ENCODE results near the gene ARAP1.

Gene ARAP1

DNA sequence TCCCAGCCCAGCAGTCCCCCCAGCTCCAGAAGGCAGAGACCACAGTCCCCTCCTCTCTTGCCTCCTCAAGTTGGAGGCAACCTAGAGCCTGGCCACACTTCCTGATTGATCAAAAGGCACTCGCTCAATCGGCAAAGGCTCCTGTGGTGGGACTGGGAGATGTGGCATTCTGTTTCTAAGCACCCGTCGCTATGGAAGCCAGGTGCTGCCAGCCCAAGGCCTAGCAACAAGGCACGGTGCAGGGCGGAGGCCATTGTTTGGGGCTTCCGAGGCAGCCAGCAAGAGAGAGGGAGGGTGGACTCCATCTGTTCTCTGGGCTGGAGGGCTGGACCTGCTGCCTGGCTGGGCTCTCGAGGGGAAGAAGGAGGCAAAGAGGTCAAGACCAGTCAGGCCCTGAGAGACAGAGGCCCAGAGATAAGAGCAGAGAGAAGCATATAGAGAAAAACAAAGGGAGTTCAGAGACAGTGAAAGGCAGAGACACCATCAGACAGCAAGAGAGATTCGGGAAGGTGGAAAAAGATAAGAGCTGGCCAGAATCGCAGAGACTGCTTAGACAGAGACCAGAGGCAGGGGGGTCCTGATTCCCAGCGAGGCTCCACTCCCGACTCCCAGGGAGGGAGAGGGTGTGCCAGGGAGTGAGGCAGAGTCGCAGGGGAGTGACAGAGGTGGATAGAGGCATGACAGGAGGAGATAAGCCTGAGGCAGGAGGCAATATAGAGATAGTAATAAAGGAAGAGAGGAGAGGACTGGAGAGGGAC, 99.2 kb downstream of the ARAP1 start:
- DNase-seq, result no peak

DNA sequence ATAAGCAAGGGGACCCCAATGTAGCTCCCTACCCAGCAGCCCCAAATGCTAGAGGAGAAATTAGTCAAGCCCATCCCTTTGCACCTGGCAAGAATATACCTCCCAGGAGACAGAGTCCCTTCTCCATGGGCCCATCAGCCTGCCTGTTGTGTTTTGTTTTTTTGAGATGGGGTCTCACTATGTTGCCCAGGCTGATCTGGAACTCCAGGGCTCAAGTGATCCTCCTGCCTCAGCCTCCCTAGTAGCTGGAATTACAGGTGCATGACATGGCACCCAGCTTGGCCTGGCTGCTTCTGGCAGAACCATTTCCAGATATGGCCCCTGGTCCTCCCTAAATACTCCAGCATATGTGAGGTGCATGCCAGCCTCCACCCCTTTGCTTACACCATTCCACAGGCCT, 100.1 kb downstream of the ARAP1 start:
- no peak for DNase-seq

DNA sequence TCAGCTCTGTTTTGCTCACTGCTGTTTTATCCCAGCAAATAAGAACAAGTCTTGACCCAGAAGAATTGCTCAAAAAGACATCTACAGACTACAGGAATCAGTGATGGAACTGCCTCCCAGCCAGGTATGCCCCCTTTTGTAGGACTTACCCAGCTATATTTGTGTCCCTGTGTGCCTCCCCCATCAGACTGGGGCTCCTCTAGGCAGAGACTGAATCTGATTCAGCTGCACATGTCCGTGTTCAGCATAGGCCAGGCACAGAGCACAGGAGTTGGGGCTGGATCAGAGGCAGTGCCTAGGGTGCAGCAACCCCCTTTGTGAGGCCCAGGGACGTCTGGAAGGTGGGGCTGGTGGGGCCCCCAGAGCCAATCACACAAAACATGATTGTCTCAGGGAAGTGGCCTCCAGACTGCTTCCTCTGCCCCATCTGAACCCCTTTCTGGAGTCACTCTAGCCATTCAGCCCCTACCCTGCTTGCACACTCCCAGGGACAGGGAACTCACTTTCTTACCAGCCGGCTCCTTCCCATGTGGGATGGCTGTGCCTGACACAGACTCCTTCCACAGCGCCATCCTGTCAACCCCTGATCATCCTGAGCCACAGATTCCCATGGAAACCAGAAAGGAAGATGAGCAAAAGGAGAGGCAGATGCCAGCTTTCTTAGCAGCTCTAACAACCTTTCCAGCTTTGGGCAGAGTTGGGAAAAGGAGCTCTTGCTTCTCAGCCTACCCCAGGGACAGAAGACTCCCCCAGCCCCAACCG, 102.8 kb downstream of the ARAP1 start:
- no peak for DNase-seq

DNA sequence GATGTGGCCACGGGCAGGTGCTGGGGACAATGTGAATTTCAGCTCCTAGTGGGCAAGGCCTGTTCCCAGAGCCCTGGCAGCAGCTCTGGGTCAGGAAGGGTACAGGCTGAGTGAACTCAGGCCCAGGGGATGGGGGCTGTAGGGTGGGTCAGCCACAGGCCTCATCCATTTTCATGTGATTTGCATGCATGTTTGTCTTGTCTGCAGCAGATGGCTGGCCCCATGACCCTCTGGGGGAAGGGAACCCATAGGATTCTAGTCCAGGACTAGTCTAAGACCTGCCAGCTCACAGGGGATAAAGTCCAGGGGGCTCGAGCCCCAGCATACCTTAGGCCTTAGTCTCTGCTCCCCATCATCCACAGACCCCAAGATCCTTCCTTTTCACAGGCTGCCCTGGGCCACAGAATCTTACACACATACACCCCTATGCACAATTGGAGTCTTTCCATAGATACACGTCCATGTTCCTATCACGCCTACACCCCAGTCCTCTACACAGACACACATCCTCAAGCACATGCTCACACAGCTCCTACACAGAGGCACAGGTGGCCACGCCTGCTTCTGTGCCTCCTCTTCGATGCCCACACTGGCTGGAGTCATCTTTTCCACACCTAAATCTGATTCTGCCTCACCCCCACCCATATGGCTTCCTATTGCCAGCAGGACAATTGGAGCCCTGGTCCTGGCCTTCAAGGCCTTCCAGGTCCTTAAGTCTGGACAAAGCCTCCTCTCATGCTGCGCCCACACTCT, 103.6 kb downstream of the ARAP1 start:
- DNase-seq, result no peak

DNA sequence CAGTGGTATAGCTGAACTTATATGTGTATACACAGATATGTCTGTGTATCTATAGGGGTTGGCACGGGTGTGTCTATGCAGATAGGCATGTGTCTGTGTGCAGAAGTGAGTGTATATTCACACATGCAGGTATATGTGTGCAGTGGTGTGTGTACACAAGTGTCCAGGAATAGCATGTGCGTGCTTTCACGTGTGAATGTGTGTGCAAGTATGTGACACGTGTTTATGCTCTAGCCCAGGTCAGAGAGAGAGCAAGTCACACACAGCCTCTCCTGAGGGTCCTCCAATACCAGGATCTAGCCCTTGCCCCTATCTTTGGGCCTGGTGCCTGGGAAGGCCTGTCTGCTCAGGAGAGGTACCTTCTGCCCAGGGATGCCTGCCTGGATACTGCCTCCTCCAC, 104.3 kb downstream of the ARAP1 start:
- DNase-seq, result no peak

DNA sequence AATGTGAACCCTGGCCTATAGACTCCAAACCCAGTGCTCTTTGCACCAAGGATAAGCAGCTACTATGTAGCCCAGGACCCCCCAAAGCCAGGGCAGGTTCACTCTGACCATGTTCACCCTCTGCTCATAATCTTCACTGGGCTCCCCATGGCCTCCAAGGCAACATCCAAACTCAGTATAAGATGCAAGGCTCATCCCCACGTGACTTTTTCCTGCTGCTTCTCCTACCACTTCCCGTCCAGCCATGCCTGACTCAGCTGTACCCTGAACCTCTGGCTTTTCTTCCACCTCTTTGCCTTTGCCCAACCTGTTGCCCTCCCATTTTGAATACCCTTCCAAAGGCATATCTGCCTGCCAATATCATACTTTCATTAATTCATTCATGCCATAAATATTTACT, 105.7 kb downstream of the ARAP1 start:
- DNase-seq, result no peak

DNA sequence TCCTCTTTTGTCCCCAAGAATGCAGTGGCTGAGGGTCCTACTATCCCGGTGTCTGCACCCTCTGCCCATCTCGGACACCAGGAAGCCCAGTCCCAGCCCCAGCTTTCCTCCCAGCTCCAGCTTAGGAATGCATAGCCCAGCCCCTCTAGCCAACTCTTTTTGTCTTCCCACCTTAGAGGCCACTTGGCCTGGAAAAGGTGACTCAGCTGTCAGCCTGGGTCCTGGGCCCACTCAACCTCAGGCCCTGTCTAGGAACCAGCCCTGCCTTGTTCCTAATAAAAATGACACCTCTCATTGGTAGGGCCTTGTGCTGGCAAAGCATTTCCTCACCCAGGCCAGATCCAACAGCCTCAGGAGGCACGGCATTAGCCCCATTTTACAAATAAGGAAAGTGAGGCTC, 106.2 kb downstream of the ARAP1 start:
- DNase-seq, result no peak

DNA sequence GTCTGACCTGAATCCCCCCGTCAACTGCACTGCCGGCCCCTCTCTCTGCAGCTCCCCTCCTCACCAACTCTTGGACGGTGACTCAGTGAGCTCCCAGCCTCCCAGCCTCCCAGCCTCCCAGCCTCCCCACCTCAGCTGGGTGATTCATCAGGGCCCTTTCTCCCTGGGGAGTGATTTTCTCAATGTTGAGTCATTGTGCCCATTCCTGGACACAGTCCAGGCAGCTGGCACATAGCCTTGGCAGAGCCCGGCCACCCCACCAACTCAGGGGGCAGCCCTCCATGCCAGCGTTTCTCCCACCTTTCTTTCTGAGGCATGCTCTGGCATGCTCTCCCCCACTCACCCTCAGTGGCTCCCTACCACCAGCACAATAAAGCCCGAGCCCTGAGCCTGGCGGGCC, 108.7 kb downstream of the ARAP1 start:
- no peak for DNase-seq

DNA sequence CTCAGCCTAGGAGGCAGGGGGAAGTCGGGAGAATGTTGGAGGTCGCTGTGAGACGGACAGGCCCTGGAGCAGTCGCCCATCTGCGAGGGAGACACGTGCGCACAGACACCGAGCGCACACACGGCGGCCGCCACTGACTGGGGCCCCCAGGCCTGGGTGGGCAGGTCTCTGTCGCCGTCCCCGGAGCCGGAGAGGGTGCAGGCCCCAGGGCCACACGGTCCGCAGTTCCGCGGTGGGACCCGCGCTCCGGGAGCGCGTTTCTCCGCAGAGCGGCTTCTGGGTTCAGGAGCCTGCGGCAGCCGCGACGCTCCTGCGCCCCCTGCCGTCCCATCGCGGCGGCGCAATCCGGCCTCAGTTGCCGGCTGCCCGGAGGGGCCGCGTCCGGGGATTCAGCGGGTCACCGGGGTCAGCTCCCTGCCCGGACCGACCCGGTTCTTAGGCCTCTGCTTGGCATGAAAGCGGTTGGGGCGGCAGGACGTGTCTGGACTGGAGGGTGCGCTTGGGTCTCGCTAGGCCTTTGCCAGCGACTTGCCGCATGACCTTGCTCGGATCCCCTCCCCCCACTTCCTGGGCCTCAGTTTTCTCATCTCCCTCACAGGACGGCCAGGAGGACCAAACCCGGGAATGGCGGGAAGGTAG, 109.2 kb downstream of the ARAP1 start:
- DNase-seq, result peak; percentile 69

DNA sequence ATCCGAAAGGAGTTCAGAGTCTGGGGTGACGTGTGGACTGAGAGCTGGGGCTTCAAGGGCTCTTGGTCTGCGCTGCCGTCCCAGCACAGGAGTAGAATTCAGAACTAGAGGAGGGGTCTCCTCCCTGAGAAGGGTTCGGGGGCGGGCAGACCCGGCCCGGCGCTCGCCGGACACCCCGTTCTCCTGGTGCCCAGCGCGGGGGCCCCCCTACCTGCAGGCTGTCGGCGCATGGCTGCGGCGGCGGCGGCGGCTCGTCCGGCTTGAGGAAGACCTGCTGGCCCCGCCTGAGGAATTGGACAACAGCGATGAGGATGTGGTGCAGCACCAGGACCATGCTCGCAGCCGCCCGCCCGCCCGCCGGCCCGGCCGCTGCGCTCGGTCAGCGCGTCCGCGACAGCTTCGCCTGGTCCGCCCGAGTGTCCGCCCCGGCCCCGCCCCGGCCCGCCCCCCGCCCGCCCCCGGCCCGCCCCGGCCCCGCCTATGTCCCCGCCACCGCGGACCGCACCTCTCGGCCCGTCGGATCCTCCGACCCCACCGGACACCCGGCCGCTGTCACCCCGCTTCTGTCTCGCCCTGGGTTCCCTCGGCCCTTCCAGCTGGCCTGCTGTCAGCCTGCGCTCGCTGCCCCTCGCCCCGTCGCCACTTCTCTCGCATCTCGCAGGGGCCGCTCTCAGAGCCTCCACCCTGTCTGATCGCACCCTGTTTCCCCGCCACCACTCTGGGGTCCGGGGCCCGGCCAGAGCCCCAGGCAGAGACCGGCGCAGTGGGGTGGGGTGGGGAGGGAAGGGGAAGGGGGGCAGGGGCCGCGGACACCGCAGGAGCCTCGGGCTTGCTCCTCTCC, 109.9 kb downstream of the ARAP1 start:
- no peak for DNase-seq

DNA sequence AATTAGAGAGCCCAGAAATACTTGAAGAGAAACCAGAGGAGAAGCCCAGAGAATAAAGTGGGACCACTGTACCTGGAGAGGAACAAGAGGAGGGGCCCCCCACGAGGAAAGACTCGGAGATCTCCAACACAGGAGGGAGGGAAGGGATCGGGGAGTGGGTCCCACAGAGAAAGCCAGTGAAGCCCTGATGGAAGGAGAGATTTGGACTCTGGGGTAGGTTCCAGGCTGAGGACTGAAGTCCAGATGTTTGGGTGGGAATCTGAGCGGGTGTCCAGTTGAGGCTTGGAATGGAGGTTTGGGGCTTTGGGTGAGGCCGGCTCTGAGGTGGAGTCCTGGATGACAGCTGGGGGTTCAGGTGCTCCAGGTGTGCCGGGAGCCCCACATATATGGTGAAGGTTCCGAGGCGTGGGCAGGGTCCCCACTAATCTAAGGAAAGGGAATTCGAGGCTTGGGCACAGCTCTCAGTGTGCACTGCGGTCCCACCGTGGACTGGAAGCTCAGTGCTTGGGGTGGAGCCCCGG, 110.6 kb downstream of the ARAP1 start:
- no peak for DNase-seq

DNA sequence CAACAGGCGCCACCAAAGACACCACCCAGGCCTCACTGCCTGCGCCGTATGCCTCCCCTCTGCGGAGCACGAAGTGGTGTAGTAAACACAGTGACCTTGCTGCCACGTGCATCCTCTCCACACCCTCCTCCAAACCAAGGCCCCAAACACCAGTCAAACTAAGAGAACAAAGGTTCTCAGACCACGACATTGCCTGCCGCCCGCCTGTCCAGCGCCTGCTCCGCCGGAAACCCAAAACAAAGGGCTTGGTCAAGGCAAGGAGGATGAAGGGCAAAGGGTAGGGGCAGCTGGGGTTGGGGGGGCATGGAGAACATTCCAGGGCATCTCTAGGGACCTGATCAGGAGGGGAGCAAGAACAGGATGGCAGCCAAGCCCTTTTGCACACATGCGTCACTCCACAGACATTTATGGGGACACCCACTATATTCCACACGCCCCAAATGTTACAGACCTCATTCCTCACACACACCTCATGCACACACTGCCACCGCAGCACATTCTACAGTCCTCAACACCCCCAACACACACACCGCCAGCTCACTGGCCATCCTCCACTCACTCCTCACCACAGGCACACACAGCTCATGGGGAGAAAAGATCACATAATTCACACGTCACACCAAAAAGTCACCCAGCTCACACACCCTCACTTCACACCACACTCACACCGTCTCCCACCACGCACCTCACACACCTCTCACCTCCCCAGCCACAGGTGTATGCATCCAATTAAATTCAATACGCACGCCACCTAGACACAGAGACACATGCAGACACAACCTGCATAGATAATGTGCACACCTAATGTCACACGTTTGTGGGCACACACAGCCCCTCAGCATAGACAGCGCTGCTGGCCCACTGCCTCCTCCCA, 112.5 kb downstream of the ARAP1 start:
- no peak for DNase-seq

DNA sequence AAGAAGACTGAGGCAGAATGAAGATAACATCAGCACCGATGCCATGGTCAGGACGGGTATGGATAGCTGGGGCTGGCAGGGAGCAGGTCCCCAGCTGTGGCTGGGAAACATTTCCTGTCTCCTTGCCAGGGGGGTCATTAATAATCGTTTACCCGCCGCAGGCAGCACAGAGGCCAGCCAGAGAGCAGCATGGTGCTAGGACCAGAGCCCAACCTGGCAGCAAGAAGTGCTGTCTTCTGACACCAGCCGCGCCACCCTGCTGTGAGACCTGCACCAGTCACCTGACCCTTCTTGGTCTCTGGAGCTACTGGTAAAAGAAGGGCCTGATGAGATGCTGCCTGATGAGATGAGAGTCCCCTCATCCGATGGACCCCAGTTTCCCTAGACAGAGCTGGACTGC, 114.3 kb downstream of the ARAP1 start:
- DNase-seq, result no peak

DNA sequence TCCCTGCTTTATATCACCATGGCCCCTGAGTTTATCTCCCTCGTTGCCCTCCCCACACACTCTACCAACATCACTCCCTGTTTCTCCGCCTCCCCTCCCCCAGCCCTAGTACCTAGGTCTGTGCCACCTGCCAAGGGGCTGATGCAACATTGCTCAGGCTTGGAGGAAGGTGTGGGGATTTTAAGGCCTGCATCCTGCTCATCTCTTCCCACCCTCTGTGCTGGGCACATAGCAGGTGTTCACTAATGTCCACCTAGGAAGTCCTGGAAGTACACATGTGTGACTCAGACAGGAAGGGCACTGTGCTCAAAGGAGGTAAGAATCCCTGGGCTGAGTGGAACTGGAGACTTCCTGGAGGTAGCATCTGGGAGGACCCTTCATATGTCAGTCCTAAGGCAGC, 115.0 kb downstream of the ARAP1 start:
- no peak for DNase-seq

DNA sequence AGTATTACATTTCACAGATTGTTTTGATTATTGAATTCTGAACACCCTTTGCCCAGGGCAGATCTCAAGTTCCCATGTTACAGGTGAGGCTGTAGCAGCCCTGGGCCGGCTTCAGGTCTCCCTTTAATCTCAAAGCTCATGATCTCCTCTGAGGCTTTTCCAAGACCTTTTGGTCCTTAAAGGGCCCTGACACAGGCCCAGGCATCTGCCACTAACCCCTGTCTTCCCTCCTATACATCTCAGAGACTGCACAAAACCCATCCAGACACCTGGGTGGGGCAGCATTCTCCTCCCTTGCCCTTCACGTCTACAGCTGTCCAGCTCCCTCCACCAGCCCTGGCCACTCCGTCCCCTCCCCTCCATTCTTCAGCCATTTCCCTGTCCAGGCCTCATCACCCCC, 115.8 kb downstream of the ARAP1 start:
- no peak for DNase-seq

DNA sequence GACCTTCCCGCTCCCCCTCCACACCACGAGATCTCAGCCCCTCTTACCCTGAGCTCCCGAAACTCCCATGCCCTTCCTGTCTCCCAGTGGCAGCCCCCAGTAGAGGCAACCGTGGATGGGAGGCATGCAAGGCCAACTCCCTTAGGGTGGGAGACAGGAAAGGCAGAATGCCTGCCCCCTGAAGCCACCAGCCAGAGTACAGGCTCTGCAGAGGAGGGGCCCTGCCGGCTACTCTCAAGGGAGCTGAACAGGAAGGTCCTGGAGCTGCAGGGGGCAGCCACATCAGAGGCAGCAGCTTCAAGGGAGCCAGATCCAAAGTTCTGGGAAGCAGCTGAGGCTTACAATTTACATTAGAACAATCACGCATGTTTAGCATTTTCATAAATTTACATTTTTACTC, 116.3 kb downstream of the ARAP1 start:
- no peak for DNase-seq

DNA sequence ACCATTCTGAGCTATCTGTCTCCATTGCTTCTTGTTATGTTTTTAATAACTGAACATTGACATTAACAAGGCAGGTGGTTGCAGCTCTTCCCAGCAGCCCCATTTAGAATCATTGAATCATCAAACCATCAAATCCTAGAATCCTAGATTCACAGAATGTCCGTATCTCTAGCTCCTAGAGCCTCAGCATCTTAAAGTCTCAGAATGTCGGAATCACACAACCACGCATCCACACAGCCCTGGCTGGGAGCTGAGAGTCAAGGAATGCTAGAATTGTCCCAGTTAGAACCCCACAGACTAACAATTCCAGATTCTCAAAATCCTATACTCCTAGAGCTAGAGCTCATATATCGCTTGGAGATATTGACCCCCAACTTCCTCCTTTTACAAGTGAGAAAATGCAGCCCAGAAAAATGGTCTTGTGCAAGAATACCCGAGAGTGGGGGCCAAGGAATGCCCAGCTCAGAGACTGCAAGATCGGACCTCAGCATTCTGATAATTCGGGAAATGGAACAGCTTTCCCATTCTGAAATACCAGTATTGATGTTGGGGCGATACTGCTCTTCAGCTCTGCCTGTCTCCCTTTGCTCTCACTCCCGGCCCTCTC, 116.8 kb downstream of the ARAP1 start:
- no peak for DNase-seq
